B cell (primary cell): Measurements from ENCODE around the gene UBE2J2.

ENCODE experiments used
- CTCF ChIP-seq: fragments of 200-600 bp; IDR thresholded peaks from one replicate; pipeline ENCODE4 v1.8.0; 2022; ENCODE audit warnings: antibody characterized with exemption, mild to moderate bottlenecking
- EZH2 ChIP-seq: IDR thresholded peaks from 2 replicates; pipeline ENCODE4 v1.6.1; 2012; ENCODE audit warnings: borderline replicate concordance, low read depth, mild to moderate bottlenecking, moderate library complexity, low read length; ENCODE audit not compliant: insufficient read depth, poor library complexity, severe bottlenecking

GRCh38 chr1:1292442-1292779 is 18.8 kb upstream of the UBE2J2 start:
- no peak for TF ChIP-seq CTCF
- no peak for TF ChIP-seq EZH2
